ENCODE measurements around the gene PPP2R2D.

GRCh38 chr10:132001238-132001972, 100.6 kb downstream of the PPP2R2D start:
- peak; percentile 54 for TF ChIP-seq CTCF (conservative IDR thresholded peaks at IDR 0.05)
- no peak for TF ChIP-seq ZFX (IDR thresholded peaks at IDR 0.05)

Data from C4-2B (cell line).